Measurements from ENCODE around the gene IFIH1. TPM values are rescaled to one million over a fixed set of nuclear protein-coding genes. Genes with fewer than 3 reads are reported as not detected.

The IFIH1 gene
- total RNA-seq, 1 donor from 2014 or later = 6.6 TPM

DNA sequence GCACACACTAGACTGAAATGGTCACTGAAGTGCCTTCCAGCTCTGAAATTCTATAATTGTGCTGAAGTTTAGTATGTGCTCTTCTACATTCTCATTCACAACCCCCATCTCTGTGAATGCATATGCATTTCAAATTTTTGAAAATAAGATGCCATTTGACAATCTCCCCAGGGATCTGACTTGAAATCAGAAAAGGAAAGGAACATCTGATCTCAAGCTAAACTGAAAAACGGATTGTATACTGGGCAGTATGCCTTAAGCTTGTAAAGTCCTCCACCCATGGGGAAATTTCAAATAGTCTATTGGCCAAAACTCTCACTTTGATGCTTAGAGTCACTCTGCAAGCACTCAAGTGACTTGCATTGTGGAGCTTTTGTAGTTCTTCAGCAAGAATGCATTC is 98.1 kb downstream of the IFIH1 start:
- Mint-ChIP-seq H3K4me1 (ENCODE audit: low read depth) (no peaks in the 10 kb centered on the region), H3K36me3 (ENCODE audit: insufficient read depth) (no peaks in the 10 kb centered on the region), H3K9me3 (ENCODE audit: low read depth) (no peaks in the 10 kb centered on the region), H3K27ac (no peak overlapping the region), H3K4me3 (ENCODE audit: low read depth) (no peak overlapping the region), H3K27me3 (peaks cover 5% of the 10 kb centered on the region)
- no peak for TF ChIP-seq CTCF (IDR thresholded peaks at IDR 0.05; ENCODE audit: unreplicated experiment)
- DNase-seq (ENCODE audit: low spot score, unreplicated experiment) = no peak

- no peaks in the 10 kb centered on the region for H3K9me3 Mint-ChIP-seq (ENCODE audit: low read depth)
- H3K27ac Mint-ChIP-seq = no peak overlapping the region
- H3K4me1 Mint-ChIP-seq (ENCODE audit: low read depth) = no peaks in the 10 kb centered on the region
- no peak for DNase-seq (ENCODE audit: low spot score, unreplicated experiment)
- TF ChIP-seq CTCF (IDR thresholded peaks at IDR 0.05; ENCODE audit: unreplicated experiment) = no peak
- no peaks in the 10 kb centered on the region for H3K36me3 Mint-ChIP-seq (ENCODE audit: insufficient read depth)
- no peak overlapping the region for H3K4me3 Mint-ChIP-seq (ENCODE audit: low read depth)
- peaks cover 5% of the 10 kb centered on the region for H3K27me3 Mint-ChIP-seq
Measured at GRCh38 chr2:162219426-162219825, 99.1 kb downstream of the IFIH1 start.

DNA sequence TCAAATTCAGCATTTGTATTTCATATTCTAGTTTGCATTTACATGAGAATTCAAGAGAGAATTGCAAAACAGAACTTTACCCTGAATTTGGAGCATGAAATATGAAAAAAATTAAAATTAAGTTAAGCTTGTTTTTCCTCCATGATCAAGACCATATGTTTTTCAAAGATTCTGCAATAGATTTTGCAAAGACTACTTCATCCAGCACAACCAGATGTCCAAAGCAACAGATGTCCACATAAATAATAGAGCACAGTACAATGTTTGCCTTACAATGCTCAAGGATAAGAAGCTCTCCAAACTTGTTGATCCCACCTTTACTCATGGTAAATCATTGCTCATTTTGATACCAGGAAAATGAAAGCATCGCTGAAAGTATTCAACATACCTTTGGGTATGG is 100.9 kb downstream of the IFIH1 start:
- Mint-ChIP-seq H3K9me3 (ENCODE audit: low read depth) (no peaks in the 10 kb centered on the region), H3K4me1 (ENCODE audit: low read depth) (no peaks in the 10 kb centered on the region), H3K4me3 (ENCODE audit: low read depth) (no peak overlapping the region), H3K27ac (no peak overlapping the region), H3K36me3 (ENCODE audit: insufficient read depth) (no peaks in the 10 kb centered on the region), H3K27me3 (peaks cover 5% of the 10 kb centered on the region)
- TF ChIP-seq CTCF (IDR thresholded peaks at IDR 0.05; ENCODE audit: unreplicated experiment) = no peak
- DNase-seq (ENCODE audit: low spot score, unreplicated experiment) = no peak

Other genes starting within 250 kb of the IFIH1 start
- gene DPP4, start 244.5 kb downstream of the IFIH1 start, total RNA-seq = 3.2 and 3.3 TPM in 2 replicates
- 92.9 and 128 TPM in 2 replicates for gene GCG, start 166.4 kb downstream of the IFIH1 start, total RNA-seq
- not detected in 2 replicates for gene FAP, start 75.2 kb downstream of the IFIH1 start, total RNA-seq
- gene GCA, start 25.4 kb upstream of the IFIH1 start, total RNA-seq = 92.6 and 113 TPM in 2 replicates